GM10847 (cell line): ENCODE measurements around the gene SLC35A3.

Experiments used
- POLR2A ChIP-seq: IDR thresholded peaks from 2 replicates; pipeline ENCODE4 v1.6.1; 2011; ENCODE audit not compliant: insufficient read length; ENCODE audit errors: extremely low read depth

SLC35A3 gene

GRCh38 chr1:99969729-99970621, at the start of gene SLC35A3:
Gene SLC35A3, plus strand, starts transcription at chr1:99969996. Its CDS starts 23,559 bp downstream, at chr1:99993555.
- TF ChIP-seq POLR2A: peak; percentile 58

- TF ChIP-seq POLR2A: no peak
These were observed 35.0 kb upstream of the SLC35A3 start for GRCh38 chr1:99934801-99935200.

- TF ChIP-seq POLR2A: no peak
These were observed 34.3 kb upstream of the SLC35A3 start for GRCh38 chr1:99935534-99935933.

- no peak for TF ChIP-seq POLR2A
These were observed 33.7 kb upstream of the SLC35A3 start for GRCh38 chr1:99936071-99936470.

- no peak for TF ChIP-seq POLR2A
These were observed 27.1 kb upstream of the SLC35A3 start for GRCh38 chr1:99942723-99943122.

GRCh38 chr1:99943223-99943794, 26.5 kb upstream of the SLC35A3 start:
- TF ChIP-seq POLR2A: no peak

- no peak for TF ChIP-seq POLR2A
These were observed 25.6 kb upstream of the SLC35A3 start for GRCh38 chr1:99944192-99944591.

- no peak for TF ChIP-seq POLR2A
These were observed 24.6 kb upstream of the SLC35A3 start for GRCh38 chr1:99945174-99945573.

GRCh38 chr1:99950486-99950885, 19.3 kb upstream of the SLC35A3 start:
- TF ChIP-seq POLR2A: no peak

GRCh38 chr1:99952522-99952921, 17.3 kb upstream of the SLC35A3 start:
- TF ChIP-seq POLR2A: no peak

GRCh38 chr1:99955375-99955774, 14.4 kb upstream of the SLC35A3 start:
- no peak for TF ChIP-seq POLR2A

GRCh38 chr1:99956755-99957154, 13.0 kb upstream of the SLC35A3 start:
- no peak for TF ChIP-seq POLR2A

GRCh38 chr1:99957818-99958217, 12.0 kb upstream of the SLC35A3 start:
- TF ChIP-seq POLR2A: no peak

- no peak for TF ChIP-seq POLR2A
These were observed 6.6 kb upstream of the SLC35A3 start for GRCh38 chr1:99963041-99963795.

- no peak for TF ChIP-seq POLR2A
These were observed 5.0 kb upstream of the SLC35A3 start for GRCh38 chr1:99964806-99965205.
